Erythroblast (primary cell): ENCODE data around the gene DHH.

ENCODE experiments used
- DNase-seq, 2 experiments: peaks; one replicate each; lab custom pipeline; 2025; lab: John Stamatoyannopoulos, UW
- GATA1 ChIP-seq: IDR thresholded peaks from 2 replicates; pipeline ENCODE4 v1.6.1; 2011; ENCODE audit warnings: low read depth, mild to moderate bottlenecking, control low read depth, low read length, moderate library complexity
- POLR2A ChIP-seq: IDR thresholded peaks from 2 replicates; pipeline ENCODE4 v1.6.1; 2011; ENCODE audit warnings: mild to moderate bottlenecking, low read length

DHH gene

GRCh38 chr12:49041036-49041880 lies 53.3 kb downstream of the DHH start:
- TF ChIP-seq GATA1 (no peak), POLR2A (no peak)
- no peak for DNase-seq

GRCh38 chr12:49040364-49040855 lies 54.2 kb downstream of the DHH start:
- TF ChIP-seq GATA1 (no peak), POLR2A (no peak)
- DNase-seq: no peak

GRCh38 chr12:49039421-49040363 lies 54.9 kb downstream of the DHH start:
- no peak for DNase-seq
- TF ChIP-seq POLR2A (no peak), GATA1 (no peak)

GRCh38 chr12:49038291-49038955 lies 56.2 kb downstream of the DHH start:
- TF ChIP-seq POLR2A: no peak
- no peak for DNase-seq

GRCh38 chr12:49037947-49038237 lies 56.7 kb downstream of the DHH start:
- no peak for DNase-seq
- TF ChIP-seq POLR2A (no peak), GATA1 (no peak)

GRCh38 chr12:49037111-49037946 lies 57.3 kb downstream of the DHH start:
- DNase-seq: no peak
- TF ChIP-seq POLR2A (no peak), GATA1 (no peak)
